ENCODE measurements around the gene SF3B2.

Gene SF3B2

DNA sequence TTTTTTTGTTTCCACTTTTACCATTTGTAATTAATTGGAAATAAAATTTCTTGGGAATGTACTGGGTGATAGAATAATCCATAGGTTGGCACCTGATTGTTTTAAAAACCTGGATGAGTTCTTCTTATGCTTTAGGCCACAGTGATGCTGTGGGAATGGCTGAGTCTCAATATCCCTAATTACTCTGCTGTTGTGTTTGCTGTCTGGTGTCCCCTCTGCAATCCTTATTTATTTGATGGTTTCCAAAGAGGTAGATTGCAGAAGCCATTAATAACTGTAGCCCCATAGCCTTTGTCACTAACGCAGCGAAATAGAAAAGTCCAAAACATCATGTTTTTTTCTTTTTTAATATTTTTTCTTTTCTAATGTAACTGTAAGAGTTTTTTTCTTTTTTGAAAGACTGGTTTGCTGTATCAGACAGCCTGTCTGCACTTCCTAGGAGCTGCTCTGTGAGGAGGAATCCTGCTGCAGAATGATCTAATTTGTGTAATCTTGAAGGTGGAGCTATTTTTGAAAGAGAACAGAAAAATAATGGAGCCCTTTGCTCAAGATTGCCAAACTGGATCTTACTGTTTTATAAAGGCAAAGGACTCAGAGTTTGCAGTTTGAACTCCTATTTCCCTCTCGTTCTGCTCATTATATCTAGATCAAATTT is 32.8 kb downstream of the SF3B2 start:
- peaks cover 5% of the 10 kb centered on the region; the same call in 1 of the 2 replicates for H4K20me1 ChIP-seq (ENCODE audit: insufficient read depth, low read length)
- H3K9me3 ChIP-seq (ENCODE audit: insufficient read depth, low read length, severe bottlenecking), result no peaks in the 10 kb centered on the region
- peaks cover 25% of the 10 kb centered on the region for H3K4me1 ChIP-seq (ENCODE audit: insufficient read depth, low read length)
- H3K4me2 ChIP-seq (ENCODE audit: insufficient read depth, low read length), result no peak overlapping the region
- H3K9ac ChIP-seq (ENCODE audit: low read depth, low read length), result no peak overlapping the region
- no peak for ATAC-seq (ENCODE audit: insufficient read depth, low read depth)
- H2AFZ ChIP-seq (ENCODE audit: low read depth, low read length), result no peak overlapping the region
- H3K4me3 ChIP-seq (ENCODE audit: low read depth in 1 of 2, low read length in 2 of 2), result no peak overlapping the region
- H3K36me3 ChIP-seq (ENCODE audit: insufficient read depth, low read length), result no peaks in the 10 kb centered on the region
- no peaks in the 10 kb centered on the region for H3K27me3 ChIP-seq (ENCODE audit: insufficient read depth, low read length, poor library complexity)
- H3K27ac ChIP-seq (ENCODE audit: low read length), result no peak overlapping the region
- H3K79me2 ChIP-seq (ENCODE audit: insufficient read depth, low read length), result peaks cover 38% of the 10 kb centered on the region
- no peak for TF ChIP-seq EZH2 (IDR thresholded peaks at IDR 0.05; ENCODE audit: borderline replicate concordance, low read depth, low read length, severe bottlenecking)
- TF ChIP-seq, protein P1, sequence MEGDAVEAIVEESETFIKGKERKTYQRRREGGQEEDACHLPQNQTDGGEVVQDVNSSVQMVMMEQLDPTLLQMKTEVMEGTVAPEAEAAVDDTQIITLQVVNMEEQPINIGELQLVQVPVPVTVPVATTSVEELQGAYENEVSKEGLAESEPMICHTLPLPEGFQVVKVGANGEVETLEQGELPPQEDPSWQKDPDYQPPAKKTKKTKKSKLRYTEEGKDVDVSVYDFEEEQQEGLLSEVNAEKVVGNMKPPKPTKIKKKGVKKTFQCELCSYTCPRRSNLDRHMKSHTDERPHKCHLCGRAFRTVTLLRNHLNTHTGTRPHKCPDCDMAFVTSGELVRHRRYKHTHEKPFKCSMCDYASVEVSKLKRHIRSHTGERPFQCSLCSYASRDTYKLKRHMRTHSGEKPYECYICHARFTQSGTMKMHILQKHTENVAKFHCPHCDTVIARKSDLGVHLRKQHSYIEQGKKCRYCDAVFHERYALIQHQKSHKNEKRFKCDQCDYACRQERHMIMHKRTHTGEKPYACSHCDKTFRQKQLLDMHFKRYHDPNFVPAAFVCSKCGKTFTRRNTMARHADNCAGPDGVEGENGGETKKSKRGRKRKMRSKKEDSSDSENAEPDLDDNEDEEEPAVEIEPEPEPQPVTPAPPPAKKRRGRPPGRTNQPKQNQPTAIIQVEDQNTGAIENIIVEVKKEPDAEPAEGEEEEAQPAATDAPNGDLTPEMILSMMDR (IDR thresholded peaks at IDR 0.05; ENCODE audit: borderline replicate concordance, extremely low read depth, low read length, poor library complexity, severe bottlenecking), result no peak
- DNase-seq, result no peak

DNA sequence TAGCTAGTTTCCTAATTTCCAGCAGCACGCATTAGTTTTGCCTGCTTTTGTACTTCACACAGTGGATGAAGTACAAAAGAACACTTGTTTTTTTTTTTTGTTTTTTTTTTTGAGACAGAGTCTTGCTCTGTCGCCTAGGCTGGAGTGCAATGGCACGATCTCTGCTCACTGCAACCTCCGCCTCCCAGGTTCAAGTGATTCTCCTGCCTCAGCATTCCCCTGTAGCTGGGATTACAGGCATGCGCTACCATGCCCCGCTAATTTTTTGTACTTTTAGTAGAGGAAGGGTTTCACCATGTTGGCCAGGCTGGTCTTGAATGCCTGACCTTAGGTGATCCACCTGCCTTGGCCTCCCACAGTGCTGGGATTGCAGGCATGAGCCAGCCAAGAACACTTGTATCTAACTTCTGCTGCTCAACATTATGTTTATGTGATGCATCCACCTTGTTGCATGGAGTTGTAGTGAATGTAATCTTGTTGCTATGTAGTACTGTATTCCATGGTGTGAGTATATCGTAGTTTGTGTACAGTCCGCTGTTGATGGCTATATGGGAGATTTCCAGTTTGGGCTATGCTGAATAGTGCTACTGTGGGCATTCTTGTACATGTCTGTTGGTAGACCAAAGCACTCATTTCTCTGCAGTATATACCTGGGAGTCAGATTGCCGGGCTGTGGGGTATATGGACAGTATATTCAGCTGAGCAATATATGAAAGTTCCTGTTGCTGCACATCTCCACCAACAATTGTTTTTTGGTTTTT is 35.2 kb downstream of the SF3B2 start:
- no peak for TF ChIP-seq EZH2 (IDR thresholded peaks at IDR 0.05; ENCODE audit: borderline replicate concordance, low read depth, low read length, severe bottlenecking)
- TF ChIP-seq, protein P1 (IDR thresholded peaks at IDR 0.05; ENCODE audit: borderline replicate concordance, extremely low read depth, low read length, poor library complexity, severe bottlenecking), result no peak
- H3K4me2 ChIP-seq (ENCODE audit: insufficient read depth, low read length), result no peak overlapping the region
- H3K36me3 ChIP-seq (ENCODE audit: insufficient read depth, low read length), result no peaks in the 10 kb centered on the region
- no peak overlapping the region for H3K4me3 ChIP-seq (ENCODE audit: low read depth in 1 of 2, low read length in 2 of 2)
- H3K9ac ChIP-seq (ENCODE audit: low read depth, low read length), result no peak overlapping the region
- H3K27me3 ChIP-seq (ENCODE audit: insufficient read depth, low read length, poor library complexity), result no peaks in the 10 kb centered on the region
- no peak overlapping the region for H2AFZ ChIP-seq (ENCODE audit: low read depth, low read length)
- peaks cover 25% of the 10 kb centered on the region for H3K79me2 ChIP-seq (ENCODE audit: insufficient read depth, low read length)
- ATAC-seq (ENCODE audit: insufficient read depth, low read depth) (no peak), DNase-seq (no peak)
- peaks cover 5% of the 10 kb centered on the region; the same call in 1 of the 2 replicates for H4K20me1 ChIP-seq (ENCODE audit: insufficient read depth, low read length)
- H3K27ac ChIP-seq (ENCODE audit: low read length), result no peak overlapping the region
- H3K9me3 ChIP-seq (ENCODE audit: insufficient read depth, low read length, severe bottlenecking), result no peaks in the 10 kb centered on the region
- H3K4me1 ChIP-seq (ENCODE audit: insufficient read depth, low read length), result peaks cover under 1% of the 10 kb centered on the region

DNA sequence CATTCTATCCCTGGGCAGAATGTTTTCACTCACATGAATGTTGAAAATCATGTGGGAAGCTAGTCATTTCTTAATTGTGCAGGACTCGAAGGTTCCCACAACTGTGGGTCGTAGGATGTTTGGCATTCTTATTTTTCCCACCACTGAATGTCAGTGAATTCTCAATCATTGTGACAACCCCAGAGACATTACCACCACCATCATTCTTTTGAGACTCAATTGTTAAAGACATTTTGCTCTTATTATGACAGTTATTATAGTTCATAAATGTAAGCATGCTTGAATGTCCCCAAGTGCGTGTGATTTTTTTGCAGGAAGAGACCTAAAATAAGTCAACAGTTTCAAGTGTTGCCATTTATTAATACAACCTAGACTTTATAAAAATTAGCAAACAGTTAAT is 36.9 kb downstream of the SF3B2 start:
- H2AFZ ChIP-seq (ENCODE audit: low read depth, low read length), result no peak overlapping the region
- no peak for ATAC-seq (ENCODE audit: insufficient read depth, low read depth)
- peaks cover 10% of the 10 kb centered on the region; the same call in 1 of the 2 replicates for H3K79me2 ChIP-seq (ENCODE audit: insufficient read depth, low read length)

More for the DNA sequence above, 36.9 kb downstream of the SF3B2 start:
- no peak overlapping the region for H3K4me2 ChIP-seq (ENCODE audit: insufficient read depth, low read length)
- H3K4me1 ChIP-seq (ENCODE audit: insufficient read depth, low read length), result no peaks in the 10 kb centered on the region
- no peak overlapping the region for H3K27ac ChIP-seq (ENCODE audit: low read length)
- H3K4me3 ChIP-seq (ENCODE audit: low read depth in 1 of 2, low read length in 2 of 2), result no peak overlapping the region
- H3K27me3 ChIP-seq (ENCODE audit: insufficient read depth, low read length, poor library complexity), result no peaks in the 10 kb centered on the region
- H3K9ac ChIP-seq (ENCODE audit: low read depth, low read length), result no peak overlapping the region
- DNase-seq, result no peak
- H3K9me3 ChIP-seq (ENCODE audit: insufficient read depth, low read length, severe bottlenecking), result no peaks in the 10 kb centered on the region
- TF ChIP-seq, protein P1 (IDR thresholded peaks at IDR 0.05; ENCODE audit: borderline replicate concordance, extremely low read depth, low read length, poor library complexity, severe bottlenecking), result no peak
- TF ChIP-seq EZH2 (IDR thresholded peaks at IDR 0.05; ENCODE audit: borderline replicate concordance, low read depth, low read length, severe bottlenecking), result no peak
- no peaks in the 10 kb centered on the region for H3K36me3 ChIP-seq (ENCODE audit: insufficient read depth, low read length)
- peaks cover 2% of the 10 kb centered on the region; the same call in 1 of the 2 replicates for H4K20me1 ChIP-seq (ENCODE audit: insufficient read depth, low read length)

Data from DND-41 (cell line).